ENCODE measurements around the gene CAB39.

DNA sequence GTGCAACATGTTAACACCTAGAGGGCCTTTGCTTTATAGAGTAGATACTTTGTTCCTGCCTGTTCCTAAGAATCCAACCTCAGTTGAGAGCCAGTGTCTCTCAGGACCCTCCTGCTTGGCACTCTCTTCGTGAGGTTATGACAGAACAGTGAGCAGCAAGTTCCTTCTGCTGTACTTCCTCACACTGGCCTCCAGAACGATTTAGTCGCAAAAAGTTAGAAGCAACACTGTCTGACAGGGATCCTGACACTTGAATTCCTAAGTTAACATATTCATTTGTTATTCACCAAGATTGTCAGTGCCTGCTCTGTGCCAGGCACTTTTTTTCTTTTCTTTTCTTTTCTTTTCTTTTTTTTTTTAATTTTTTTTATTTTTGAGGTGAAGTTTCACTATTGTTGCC lies 95.1 kb downstream of the CAB39 start:
- no peak for TF ChIP-seq POLR2A (IDR thresholded peaks at IDR 0.05; ENCODE audit: low read length)
- no peak for TF ChIP-seq GATA1 (IDR thresholded peaks at IDR 0.05; ENCODE audit: low read depth, low read length)
